Measurements from ENCODE around the gene VAPB.
"Not testable (repeated sequence)": the region's sequence is repeated elsewhere in the genome, so short reads cannot be mapped to it uniquely, and the experiment has no call there.

VAPB gene

GRCh38 chr20:58407966-58408557, 19.0 kb downstream of the VAPB start:
- DNase-seq (ENCODE audit: low read depth) = peak; percentile 47

GRCh38 chr20:58408603-58409246, 19.7 kb downstream of the VAPB start:
- DNase-seq (ENCODE audit: low read depth) = peak; percentile 48

- DNase-seq (ENCODE audit: low read depth) = not testable (repeated sequence)
Observed at GRCh38 chr20:58414216-58414615, 25.2 kb downstream of the VAPB start.

GRCh38 chr20:58414786-58415185, 25.8 kb downstream of the VAPB start:
- DNase-seq (ENCODE audit: low read depth) = not testable (repeated sequence)

GRCh38 chr20:58416057-58416456, 27.0 kb downstream of the VAPB start:
- no peak for DNase-seq (ENCODE audit: low read depth)

GRCh38 chr20:58416835-58417234, 27.8 kb downstream of the VAPB start:
- no peak for DNase-seq (ENCODE audit: low read depth)

GRCh38 chr20:58417438-58417837, 28.4 kb downstream of the VAPB start:
- DNase-seq (ENCODE audit: low read depth) = no peak

GRCh38 chr20:58418949-58419748, 30.1 kb downstream of the VAPB start:
- DNase-seq (ENCODE audit: low read depth) = no peak

GRCh38 chr20:58420798-58421496, 31.9 kb downstream of the VAPB start:
- peak; percentile 72 for DNase-seq (ENCODE audit: low read depth)

GRCh38 chr20:58421497-58421850, 32.4 kb downstream of the VAPB start:
- DNase-seq (ENCODE audit: low read depth) = no peak

- DNase-seq (ENCODE audit: low read depth) = no peak
Observed at GRCh38 chr20:58424218-58424969, 35.4 kb downstream of the VAPB start.

GRCh38 chr20:58427571-58427970, 38.5 kb downstream of the VAPB start:
- DNase-seq (ENCODE audit: low read depth) = not testable (repeated sequence)

- no peak for DNase-seq (ENCODE audit: low read depth)
Observed at GRCh38 chr20:58428364-58428763, 39.3 kb downstream of the VAPB start.

GRCh38 chr20:58429303-58429702, 40.3 kb downstream of the VAPB start:
- no peak for DNase-seq (ENCODE audit: low read depth)

- no peak for DNase-seq (ENCODE audit: low read depth)
Observed at GRCh38 chr20:58431134-58431533, 42.1 kb downstream of the VAPB start.

GRCh38 chr20:58432186-58432954, 43.3 kb downstream of the VAPB start:
- peak; percentile 63 for DNase-seq (ENCODE audit: low read depth)

GRCh38 chr20:58433029-58433647, 44.1 kb downstream of the VAPB start:
- no peak for DNase-seq (ENCODE audit: low read depth)

- DNase-seq (ENCODE audit: low read depth) = peak; percentile 85
Observed at GRCh38 chr20:58433759-58434158, 44.7 kb downstream of the VAPB start.

GRCh38 chr20:58434326-58434725, 45.3 kb downstream of the VAPB start:
- no peak for DNase-seq (ENCODE audit: low read depth)

- DNase-seq (ENCODE audit: low read depth) = no peak
Observed at GRCh38 chr20:58435237-58435636, 46.2 kb downstream of the VAPB start.
